A673 (cell line): Measurements from ENCODE around the gene ACOT7.

Source experiments
- EZH2 ChIP-seq: fragments of 200-600 bp; sonication (generic); IDR thresholded peaks from 2 replicates; pipeline ENCODE4 v1.6.1; 2017; ENCODE audit warnings: borderline replicate concordance, low read depth, mild to moderate bottlenecking, mixed read lengths, antibody characterized with exemption, low read length; ENCODE audit not compliant: poor library complexity, severe bottlenecking
- TF ChIP-seq, protein P1 (sequence below): fragments of 300-800, 200-600 bp; sonication (generic); conservative IDR thresholded peaks from 2 replicates; pipeline ENCODE4 v1.5.1; 2017; ENCODE audit warnings: low read depth, mild to moderate bottlenecking, antibody characterized with exemption, low read length, moderate library complexity, mixed read lengths

- TF ChIP-seq, protein P1, sequence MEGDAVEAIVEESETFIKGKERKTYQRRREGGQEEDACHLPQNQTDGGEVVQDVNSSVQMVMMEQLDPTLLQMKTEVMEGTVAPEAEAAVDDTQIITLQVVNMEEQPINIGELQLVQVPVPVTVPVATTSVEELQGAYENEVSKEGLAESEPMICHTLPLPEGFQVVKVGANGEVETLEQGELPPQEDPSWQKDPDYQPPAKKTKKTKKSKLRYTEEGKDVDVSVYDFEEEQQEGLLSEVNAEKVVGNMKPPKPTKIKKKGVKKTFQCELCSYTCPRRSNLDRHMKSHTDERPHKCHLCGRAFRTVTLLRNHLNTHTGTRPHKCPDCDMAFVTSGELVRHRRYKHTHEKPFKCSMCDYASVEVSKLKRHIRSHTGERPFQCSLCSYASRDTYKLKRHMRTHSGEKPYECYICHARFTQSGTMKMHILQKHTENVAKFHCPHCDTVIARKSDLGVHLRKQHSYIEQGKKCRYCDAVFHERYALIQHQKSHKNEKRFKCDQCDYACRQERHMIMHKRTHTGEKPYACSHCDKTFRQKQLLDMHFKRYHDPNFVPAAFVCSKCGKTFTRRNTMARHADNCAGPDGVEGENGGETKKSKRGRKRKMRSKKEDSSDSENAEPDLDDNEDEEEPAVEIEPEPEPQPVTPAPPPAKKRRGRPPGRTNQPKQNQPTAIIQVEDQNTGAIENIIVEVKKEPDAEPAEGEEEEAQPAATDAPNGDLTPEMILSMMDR = no peak
- no peak for TF ChIP-seq EZH2
Observed at GRCh38 chr1:6249739-6250689, 143.6 kb downstream of the ACOT7 start.
